Endometrial microvascular endothelial cells (primary cell): ENCODE data around the gene ZDHHC9. TPM values are rescaled to one million over a fixed set of nuclear protein-coding genes. Genes with fewer than 3 reads are reported as not detected.

ENCODE experiments used
- in situ Hi-C: cut with HindIII; loops from 2 replicates; pipeline ENCODE4 v1.10.0; 2017; ENCODE audit warnings: low sequenced_read_pairs, low pct_unique_long_range_greater_than_20kb; ENCODE audit errors: inconsistent ontology term
- total RNA-seq: library from RNA; depleted of rRNA; stranded (reverse); fragments of >200 nt; gene quantifications from one replicate; pipeline ENCODE4 v1.2.3, GENCODE V29; 2015; ENCODE audit errors: inconsistent ontology term

ZDHHC9 gene
- total RNA-seq, 1 donor from 2014 or later = 34.0 TPM

- in situ Hi-C loops = no loop called here
Observed at GRCh38 chrX:129772796-129773431, 70.8 kb downstream of the ZDHHC9 start.

- in situ Hi-C loops = no loop called here
Observed at GRCh38 chrX:129771266-129771995, 72.3 kb downstream of the ZDHHC9 start.

DNA sequence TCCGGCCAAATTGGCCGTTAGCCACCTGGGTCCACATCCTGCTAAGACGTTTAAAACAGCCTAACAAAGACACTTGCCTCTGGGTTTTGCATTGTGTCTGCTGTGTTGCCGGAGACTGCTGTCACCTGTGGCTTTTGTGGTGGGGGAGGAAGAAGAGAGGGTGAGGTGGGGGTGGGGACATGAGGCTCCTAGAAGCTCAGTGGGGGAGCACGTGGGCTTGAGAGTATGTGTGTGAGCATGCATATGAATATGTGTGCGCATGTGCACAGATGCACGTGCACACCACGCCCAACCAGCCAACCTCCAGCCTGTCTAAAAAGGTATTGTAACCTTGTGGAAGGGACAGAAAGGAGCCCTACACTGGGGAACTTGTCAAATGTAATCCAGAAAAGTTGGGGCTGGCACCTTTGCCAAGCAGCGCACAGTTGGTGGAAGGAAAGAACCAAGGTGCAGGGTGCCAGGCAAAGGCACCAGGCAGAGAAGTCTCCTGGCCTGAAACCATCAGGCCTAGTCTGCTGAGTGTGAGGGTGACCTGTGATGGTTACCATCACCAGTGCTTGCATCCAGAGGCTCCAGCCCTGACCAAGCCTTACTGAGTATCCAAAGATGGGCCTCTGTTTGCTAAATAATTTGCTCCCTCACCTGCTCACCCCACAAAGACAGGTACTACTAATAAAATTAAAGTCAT is 74.1 kb downstream of the ZDHHC9 start:
- in situ Hi-C loops = no loop called here

GRCh38 chrX:129768586-129769466 is 74.9 kb downstream of the ZDHHC9 start:
- in situ Hi-C loops = no loop called here

DNA sequence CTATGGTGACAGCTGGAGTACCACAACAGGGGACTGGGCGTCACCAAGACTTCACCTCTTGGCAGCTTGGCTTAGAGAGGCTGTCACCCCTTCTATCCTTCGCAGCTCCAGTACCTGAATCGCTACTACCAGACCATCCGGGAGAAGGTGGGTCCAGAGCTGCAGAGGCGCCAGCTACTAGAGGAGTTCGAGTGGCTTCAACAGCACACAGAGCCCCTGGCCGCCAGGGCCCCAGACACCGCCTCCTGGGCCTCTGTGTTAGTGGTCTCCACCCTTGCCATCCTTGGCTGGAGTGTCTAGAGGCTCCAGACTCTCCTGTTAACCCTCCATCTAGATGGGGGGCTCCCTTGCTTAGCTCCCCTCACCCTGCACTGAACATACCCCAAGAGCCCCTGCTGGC is 75.5 kb downstream of the ZDHHC9 start:
- in situ Hi-C loops = no loop called here

- in situ Hi-C loops = no loop called here
Observed at GRCh38 chrX:129763666-129764065, 80.0 kb downstream of the ZDHHC9 start.

DNA sequence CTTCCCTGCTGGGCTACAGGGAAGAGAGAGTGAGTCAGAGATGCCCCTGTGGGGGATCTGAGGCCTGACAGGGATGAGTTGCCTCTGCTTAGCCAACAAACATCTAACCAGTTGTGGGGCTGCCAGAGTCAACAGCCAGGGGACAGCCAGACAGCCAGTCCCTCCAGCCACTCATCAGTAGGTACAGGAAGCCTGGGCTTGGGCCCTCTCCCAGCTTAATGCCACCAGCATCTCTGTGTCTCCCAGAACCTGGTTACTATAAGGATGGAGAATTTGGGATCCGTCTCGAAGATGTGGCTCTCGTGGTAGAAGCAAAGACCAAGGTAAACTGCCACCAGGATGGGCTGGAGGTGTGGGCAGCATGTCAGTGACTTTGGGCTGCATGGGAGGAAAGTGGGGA is 81.2 kb downstream of the ZDHHC9 start:
- in situ Hi-C loops = no loop called here

DNA sequence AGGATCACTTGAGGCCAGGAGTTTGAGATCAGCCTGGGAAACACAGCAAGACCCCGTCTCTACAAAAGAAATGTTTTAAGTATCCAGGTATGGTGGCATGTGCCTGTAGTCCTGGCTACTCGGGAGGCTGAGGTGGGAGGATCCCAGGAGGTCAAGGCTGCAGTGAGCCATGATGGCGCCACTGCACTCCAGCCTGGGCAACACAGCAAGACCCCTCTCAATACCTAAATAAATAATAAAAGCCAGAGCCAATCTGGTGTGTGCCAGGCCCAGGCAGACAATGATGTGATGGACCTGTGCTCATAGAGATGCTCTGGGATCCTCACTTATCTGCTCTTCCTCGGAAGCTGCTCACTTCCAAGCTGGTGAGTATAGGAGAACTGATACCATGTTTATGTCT is 82.1 kb downstream of the ZDHHC9 start:
- in situ Hi-C loops = no loop called here

DNA sequence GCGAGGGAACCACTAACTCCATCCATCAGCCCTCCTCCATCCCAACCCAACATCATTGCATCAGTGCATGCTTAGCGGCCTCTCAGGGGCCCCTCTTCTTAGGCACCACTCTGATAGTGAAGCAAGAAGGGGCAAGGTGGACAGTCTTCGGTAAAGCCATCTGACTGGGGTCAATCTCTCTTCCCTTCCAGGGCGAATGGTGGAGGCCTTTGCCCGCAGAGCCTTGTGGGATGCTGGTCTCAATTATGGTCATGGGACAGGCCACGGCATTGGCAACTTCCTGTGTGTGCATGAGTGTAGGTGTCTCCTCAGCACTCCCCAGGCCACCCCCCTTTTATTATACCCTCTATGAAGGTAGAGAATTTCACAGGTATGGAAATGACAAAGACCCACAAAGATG is 82.7 kb downstream of the ZDHHC9 start:
- in situ Hi-C loops = no loop called here

DNA sequence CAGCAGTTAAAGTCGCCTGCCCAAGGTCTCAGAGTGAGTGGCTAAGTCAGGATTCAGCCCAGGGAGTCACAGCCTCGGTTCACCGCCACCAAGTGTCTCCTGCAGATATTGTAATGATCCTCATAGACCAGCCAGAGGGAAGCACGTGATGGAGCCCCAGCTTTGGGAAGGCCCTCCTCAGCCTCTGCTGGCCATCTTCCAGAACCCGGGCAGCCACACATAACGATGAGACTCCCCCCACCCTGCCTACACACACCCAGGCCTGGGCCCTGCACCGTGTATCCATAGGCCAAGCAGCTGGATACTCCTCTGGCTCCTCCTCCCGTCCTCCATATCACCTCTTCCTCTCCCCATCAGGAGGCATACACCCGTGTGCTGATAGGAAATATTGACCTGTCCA is 83.5 kb downstream of the ZDHHC9 start:
- in situ Hi-C loops = no loop called here

- in situ Hi-C loops = no loop called here
Observed at GRCh38 chrX:129759576-129760061, 84.1 kb downstream of the ZDHHC9 start.

DNA sequence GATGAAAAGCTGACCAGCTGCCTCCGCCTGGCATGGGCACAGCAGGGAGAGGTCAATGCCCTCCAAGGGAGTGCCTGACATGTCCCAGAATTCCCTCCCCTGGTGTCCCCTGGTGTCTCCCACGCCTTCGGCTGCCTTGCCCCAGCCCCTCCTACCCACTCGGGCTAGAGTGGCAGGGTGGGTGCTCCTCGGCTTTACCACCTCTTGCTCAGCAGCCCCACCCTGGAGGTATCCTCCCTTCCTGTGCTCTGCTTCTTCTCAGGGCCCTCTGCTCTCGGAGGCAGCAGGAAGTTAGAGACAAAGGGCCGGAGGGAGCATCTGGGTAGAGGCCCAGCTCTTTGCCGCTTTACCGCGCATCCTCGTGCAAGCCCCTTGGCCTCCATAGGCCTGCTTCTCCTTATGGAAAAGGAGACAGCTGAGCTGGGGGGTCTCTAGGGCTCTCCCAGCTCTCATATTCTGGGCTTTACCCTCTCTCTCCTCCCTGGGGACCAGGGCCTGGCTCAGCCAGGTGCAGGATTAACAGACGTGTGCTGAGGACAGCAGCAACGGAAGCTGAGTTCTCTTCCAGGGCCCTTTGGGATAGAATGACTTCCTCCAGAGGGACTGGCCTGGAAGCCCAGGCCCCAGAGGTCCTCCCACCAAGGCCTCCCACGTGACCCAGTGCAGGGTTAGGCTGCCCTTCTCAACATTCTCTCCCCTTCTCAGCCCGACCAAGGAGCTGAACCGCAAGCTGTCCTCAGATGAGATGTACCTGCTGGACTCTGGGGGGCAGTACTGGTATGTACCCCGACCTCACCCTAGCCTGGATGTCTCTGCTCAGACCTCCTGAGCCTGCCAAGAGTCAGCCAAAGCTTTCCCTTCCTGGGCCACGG is 87.7 kb downstream of the ZDHHC9 start:
- in situ Hi-C loops = no loop called here

DNA sequence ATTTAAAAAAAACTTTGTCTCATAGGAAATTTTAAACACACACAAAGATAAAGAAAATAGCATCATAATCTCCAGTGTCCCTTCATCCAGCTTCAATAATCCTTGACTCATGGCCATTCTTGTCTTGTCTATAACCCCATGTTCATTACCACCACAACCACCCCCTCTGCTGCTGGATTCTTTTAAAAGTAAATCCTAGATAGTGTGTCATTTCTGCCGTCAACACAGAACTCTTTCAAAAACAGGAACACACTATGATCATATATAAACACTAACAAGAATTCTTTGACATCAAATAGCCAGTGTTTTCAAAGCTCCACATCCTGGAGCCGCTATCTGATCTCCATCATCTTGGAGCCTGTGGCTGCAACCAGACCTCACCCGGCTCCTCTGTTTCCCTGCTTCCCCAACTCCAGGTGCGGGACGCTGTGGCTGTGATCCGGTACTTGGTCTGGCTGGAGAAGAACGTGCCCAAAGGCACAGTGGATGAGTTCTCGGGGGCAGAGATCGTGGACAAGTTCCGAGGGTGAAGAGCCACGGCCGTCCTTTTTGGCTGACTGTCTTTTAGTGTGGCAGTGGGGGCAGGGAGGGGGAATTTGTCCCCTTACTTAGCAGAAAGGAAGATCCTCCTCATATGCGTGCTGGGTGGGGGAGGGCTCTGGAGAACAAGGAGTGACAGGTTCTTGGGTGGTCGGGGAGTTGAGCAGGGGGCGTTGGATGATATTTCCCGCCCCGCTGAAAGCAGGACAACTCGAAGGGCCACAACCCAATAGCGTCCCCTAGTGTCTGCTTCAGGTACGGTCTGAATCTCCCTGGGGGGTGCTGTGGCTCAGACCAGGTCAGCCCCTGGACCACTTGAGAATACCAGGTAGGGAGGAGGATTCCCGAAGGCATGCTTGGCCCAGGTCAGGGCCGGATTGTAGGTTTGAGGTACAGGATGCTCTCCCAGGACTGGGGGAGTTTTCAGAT is 89.3 kb downstream of the ZDHHC9 start:
- in situ Hi-C loops = no loop called here
